IPS-11a (cell line): Measurements from ENCODE around the gene ZNF319.

Source experiments
- H3K4me3 ChIP-seq: one replicate; pipeline ENCODE4 v1.5.1; 2013; ENCODE audit warnings: low read depth, low read length, control low read depth

Gene ZNF319

GRCh38 chr16:58037365-58038057 is 37.0 kb upstream of the ZNF319 start:
- no peak overlapping the region for H3K4me3 ChIP-seq

- no peak overlapping the region for H3K4me3 ChIP-seq
These were observed 36.5 kb upstream of the ZNF319 start for GRCh38 chr16:58036943-58037342.

GRCh38 chr16:58035356-58036170 is 35.1 kb upstream of the ZNF319 start:
- no peak overlapping the region for H3K4me3 ChIP-seq

GRCh38 chr16:58034774-58035173 is 34.3 kb upstream of the ZNF319 start:
- H3K4me3 ChIP-seq = no peak overlapping the region

GRCh38 chr16:58034128-58034685 is 33.7 kb upstream of the ZNF319 start:
- H3K4me3 ChIP-seq = no peak overlapping the region

GRCh38 chr16:58032710-58033293 is 32.3 kb upstream of the ZNF319 start:
- no peak overlapping the region for H3K4me3 ChIP-seq

GRCh38 chr16:58031016-58031800 is 30.7 kb upstream of the ZNF319 start:
- no peak overlapping the region for H3K4me3 ChIP-seq

GRCh38 chr16:58030136-58030840 is 29.8 kb upstream of the ZNF319 start:
- no peak overlapping the region for H3K4me3 ChIP-seq

GRCh38 chr16:58029410-58029809 is 28.9 kb upstream of the ZNF319 start:
- H3K4me3 ChIP-seq = no peak overlapping the region

- no peak overlapping the region for H3K4me3 ChIP-seq
These were observed 28.1 kb upstream of the ZNF319 start for GRCh38 chr16:58028541-58029070.

- no peak overlapping the region for H3K4me3 ChIP-seq
These were observed 27.5 kb upstream of the ZNF319 start for GRCh38 chr16:58027916-58028455.

GRCh38 chr16:58027161-58027915 is 26.9 kb upstream of the ZNF319 start:
- peak overlapping the region; percentile 71 for H3K4me3 ChIP-seq

GRCh38 chr16:58026705-58027160 is 26.3 kb upstream of the ZNF319 start:
- peak overlapping the region; percentile 71 for H3K4me3 ChIP-seq

GRCh38 chr16:58026139-58026704 is 25.8 kb upstream of the ZNF319 start:
- peak overlapping the region; percentile 71 for H3K4me3 ChIP-seq

GRCh38 chr16:58025351-58026138 is 25.1 kb upstream of the ZNF319 start, which contains the start of gene MMP15:
Gene MMP15, plus strand, starts transcription at chr16:58025754. Its CDS starts 597 bp downstream, at chr16:58026351.
- peak within 1 kb of the TSS; percentile 71 for H3K4me3 ChIP-seq

- peak overlapping the region; percentile 71 for H3K4me3 ChIP-seq
These were observed 24.2 kb upstream of the ZNF319 start for GRCh38 chr16:58024486-58025350.
